ENCODE results near the gene BMP6. TPM values are rescaled to one million over a fixed set of nuclear protein-coding genes. Genes with fewer than 3 reads are reported as not detected.

The BMP6 gene
- total RNA-seq, 1 experiment from 2014 or later: 0.28 TPM

DNA sequence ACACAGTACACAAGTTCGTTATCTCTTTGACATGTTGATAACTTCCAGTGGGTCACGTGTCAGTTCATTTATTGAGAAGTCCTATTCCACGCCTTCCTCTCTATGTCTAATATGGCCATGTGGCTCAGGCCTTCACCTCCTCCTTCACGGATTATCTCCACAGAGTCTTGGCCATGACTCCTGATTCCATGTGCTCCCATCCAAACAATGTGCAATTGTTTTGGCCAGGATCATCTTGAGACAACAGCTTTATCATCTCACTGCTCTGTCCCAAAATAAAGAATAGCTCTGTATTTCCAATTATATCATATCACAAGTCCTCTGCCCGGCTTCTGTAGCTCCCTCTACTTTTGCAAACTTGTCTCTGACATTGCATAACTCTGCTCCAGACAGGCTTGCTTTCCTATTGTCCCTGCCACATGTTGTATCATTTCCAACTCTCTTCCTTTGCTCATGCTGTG is 195.8 kb downstream of the BMP6 start:
- Histone ChIP-seq H3T11ph (ENCODE audit: low read length) (no peak overlapping the region), H3K18ac (ENCODE audit: insufficient read length, low read depth, low read length) (no peak overlapping the region), H2BK5ac (ENCODE audit: insufficient read length, low read length) (no peak overlapping the region), H2BK20ac (ENCODE audit: low read depth, low read length, poor library complexity, severe bottlenecking) (no peak overlapping the region), H2AFZ (ENCODE audit: low read length) (no peak overlapping the region), H3K56ac (ENCODE audit: insufficient read length, low read depth, low read length) (no peak overlapping the region), H4K5ac (ENCODE audit: insufficient read length, low read depth, low read length) (no peak overlapping the region), H4K8ac (replicated peaks; ENCODE audit: insufficient read length, low read depth, low read length) (no peak overlapping the region), H4K20me1 (ENCODE audit: control insufficient read depth, insufficient read depth, insufficient read length) (no peaks in the 10 kb centered on the region), H2BK15ac (ENCODE audit: low read depth, low read length) (no peak overlapping the region), H3K4me2 (ENCODE audit: insufficient read depth, insufficient read length, low read length) (no peak overlapping the region), H2AK5ac (ENCODE audit: insufficient read length, low read length) (no peak overlapping the region), H3K9ac (ENCODE audit: extremely low read depth, insufficient read length, low read length) (no peak overlapping the region), H3K9me3 (ENCODE audit: control insufficient read depth, low read depth, low read length) (peaks cover 5% of the 10 kb centered on the region), H2BK120ac (ENCODE audit: low read depth, low read length, poor library complexity, severe bottlenecking) (no peak overlapping the region), H3K23me2 (ENCODE audit: insufficient read length, low read depth, low read length, poor library complexity, severe bottlenecking) (no peaks in the 10 kb centered on the region), H3K79me1 (ENCODE audit: insufficient read depth, low read depth, low read length, poor library complexity, severe bottlenecking) (no peaks in the 10 kb centered on the region), H3K27ac (ENCODE audit: insufficient read length, low read depth, low read length) (no peak overlapping the region), H3K4ac (ENCODE audit: low read depth, low read length) (no peak overlapping the region), H3K14ac (ENCODE audit: insufficient read depth, low read length) (no peak overlapping the region), H3K79me2 (ENCODE audit: insufficient read depth, low read length) (no peaks in the 10 kb centered on the region), H2BK12ac (ENCODE audit: insufficient read length, low read depth, low read length) (no peak overlapping the region), H4K91ac (ENCODE audit: insufficient read length, low read depth, low read length) (no peak overlapping the region), H3K23ac (ENCODE audit: insufficient read length, low read depth, low read length) (no peak overlapping the region), H3K27me3 (ENCODE audit: insufficient read depth, low read length) (no peaks in the 10 kb centered on the region), H3K4me1 (ENCODE audit: insufficient read depth, low read length) (no peaks in the 10 kb centered on the region)
- TF ChIP-seq, protein P1, sequence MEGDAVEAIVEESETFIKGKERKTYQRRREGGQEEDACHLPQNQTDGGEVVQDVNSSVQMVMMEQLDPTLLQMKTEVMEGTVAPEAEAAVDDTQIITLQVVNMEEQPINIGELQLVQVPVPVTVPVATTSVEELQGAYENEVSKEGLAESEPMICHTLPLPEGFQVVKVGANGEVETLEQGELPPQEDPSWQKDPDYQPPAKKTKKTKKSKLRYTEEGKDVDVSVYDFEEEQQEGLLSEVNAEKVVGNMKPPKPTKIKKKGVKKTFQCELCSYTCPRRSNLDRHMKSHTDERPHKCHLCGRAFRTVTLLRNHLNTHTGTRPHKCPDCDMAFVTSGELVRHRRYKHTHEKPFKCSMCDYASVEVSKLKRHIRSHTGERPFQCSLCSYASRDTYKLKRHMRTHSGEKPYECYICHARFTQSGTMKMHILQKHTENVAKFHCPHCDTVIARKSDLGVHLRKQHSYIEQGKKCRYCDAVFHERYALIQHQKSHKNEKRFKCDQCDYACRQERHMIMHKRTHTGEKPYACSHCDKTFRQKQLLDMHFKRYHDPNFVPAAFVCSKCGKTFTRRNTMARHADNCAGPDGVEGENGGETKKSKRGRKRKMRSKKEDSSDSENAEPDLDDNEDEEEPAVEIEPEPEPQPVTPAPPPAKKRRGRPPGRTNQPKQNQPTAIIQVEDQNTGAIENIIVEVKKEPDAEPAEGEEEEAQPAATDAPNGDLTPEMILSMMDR (conservative IDR thresholded peaks at IDR 0.05): no peak
- H3K27me3 Mint-ChIP-seq (ENCODE audit: low read depth): peaks cover 5% of the 10 kb centered on the region
- no CpG with 5 or more reads among the region's 5 CpGs for WGBS (ENCODE audit: extremely low coverage, insufficient read length, low lambda C conversion rate)
- DNase-seq: no peak
- H3K9me3 Mint-ChIP-seq: peaks cover 17 to 23% of the 10 kb centered on the region in 2 experiments
- no peak overlapping the region for H3K4me3 Mint-ChIP-seq
- peaks cover 4 to 10% (median 8%) of the 10 kb centered on the region in 3 experiments for H3K36me3 Mint-ChIP-seq (ENCODE audit: insufficient read depth in 1 of 3, low read depth in 3 of 3)
- no peaks in the 10 kb centered on the region for H3K4me1 Mint-ChIP-seq
- no peak overlapping the region for H3K27ac Mint-ChIP-seq
